Measurements from ENCODE around the gene PRKCE.

DNA sequence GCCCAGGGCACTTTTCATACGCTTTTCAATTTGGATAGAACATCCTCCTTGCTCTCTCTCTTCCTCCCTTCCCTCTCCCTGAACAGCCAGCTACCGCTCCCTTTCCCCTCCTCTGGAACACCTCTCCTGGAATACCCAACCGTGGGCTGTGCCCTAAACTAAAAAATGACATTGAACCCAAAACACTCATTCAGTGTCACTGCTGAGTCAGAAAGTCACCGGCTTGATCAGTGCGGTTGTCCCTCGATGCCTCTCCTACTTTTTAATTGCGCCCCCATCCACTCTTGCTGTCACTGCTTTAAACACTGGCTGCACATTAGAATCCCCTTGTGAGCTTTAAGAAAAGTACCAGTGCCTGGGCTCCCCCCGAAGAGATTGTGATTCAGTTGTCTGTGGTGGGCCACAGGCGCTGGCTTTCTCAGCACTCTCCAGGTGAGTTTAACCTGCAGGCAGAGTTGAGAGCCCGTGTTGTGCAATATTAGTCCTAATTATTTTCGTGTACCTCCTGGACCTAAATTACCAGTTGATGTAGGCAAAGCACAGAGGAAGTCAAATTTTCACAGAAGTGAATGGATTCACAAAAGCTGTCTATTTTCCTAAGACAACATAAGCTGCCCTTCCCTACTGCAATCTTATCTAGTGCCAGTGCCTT, 302.0 kb downstream of the PRKCE start:
- TF ChIP-seq, protein P1, sequence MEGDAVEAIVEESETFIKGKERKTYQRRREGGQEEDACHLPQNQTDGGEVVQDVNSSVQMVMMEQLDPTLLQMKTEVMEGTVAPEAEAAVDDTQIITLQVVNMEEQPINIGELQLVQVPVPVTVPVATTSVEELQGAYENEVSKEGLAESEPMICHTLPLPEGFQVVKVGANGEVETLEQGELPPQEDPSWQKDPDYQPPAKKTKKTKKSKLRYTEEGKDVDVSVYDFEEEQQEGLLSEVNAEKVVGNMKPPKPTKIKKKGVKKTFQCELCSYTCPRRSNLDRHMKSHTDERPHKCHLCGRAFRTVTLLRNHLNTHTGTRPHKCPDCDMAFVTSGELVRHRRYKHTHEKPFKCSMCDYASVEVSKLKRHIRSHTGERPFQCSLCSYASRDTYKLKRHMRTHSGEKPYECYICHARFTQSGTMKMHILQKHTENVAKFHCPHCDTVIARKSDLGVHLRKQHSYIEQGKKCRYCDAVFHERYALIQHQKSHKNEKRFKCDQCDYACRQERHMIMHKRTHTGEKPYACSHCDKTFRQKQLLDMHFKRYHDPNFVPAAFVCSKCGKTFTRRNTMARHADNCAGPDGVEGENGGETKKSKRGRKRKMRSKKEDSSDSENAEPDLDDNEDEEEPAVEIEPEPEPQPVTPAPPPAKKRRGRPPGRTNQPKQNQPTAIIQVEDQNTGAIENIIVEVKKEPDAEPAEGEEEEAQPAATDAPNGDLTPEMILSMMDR (IDR thresholded peaks at IDR 0.05), result no peak
- TF ChIP-seq POLR2A (IDR thresholded peaks at IDR 0.05), result no peak

Measured in body of pancreas (tissue), 4 donors.